Upper lobe of right lung (tissue), 1 donor: ENCODE results near the gene KCNH4. TPM values are rescaled to one million over a fixed set of nuclear protein-coding genes. Genes with fewer than 3 reads are reported as not detected.
A peak's percentile ranks its signal among the peaks of the same experiment; 100 is the strongest.

Experiments
- ATAC-seq: fragments of 200-7000 bp; cut with Tn5 transposase; one replicate; pipeline ENCODE4 v1.9.1; 2020; ENCODE audit warnings: mild to moderate bottlenecking, moderate library complexity
- DNase-seq: peaks from one replicate; pipeline ENCODE4 v3.0.0-alpha.2; 2020
- H3K27ac ChIP-seq: fragments of 200-600 bp; one replicate; pipeline ENCODE4 v1.8.0; 2022
- H3K27me3 ChIP-seq: fragments of 200-600 bp; one replicate; pipeline ENCODE4 v1.8.0; 2022; ENCODE audit warnings: mild to moderate bottlenecking
- H3K36me3 ChIP-seq: fragments of 200-600 bp; one replicate; pipeline ENCODE4 v1.8.0; 2022
- H3K4me1 ChIP-seq: fragments of 200-600 bp; one replicate; pipeline ENCODE4 v1.8.0; 2022
- H3K4me3 ChIP-seq: fragments of 200-600 bp; one replicate; pipeline ENCODE4 v1.8.0; 2022; ENCODE audit warnings: mild to moderate bottlenecking
- H3K9me3 ChIP-seq: fragments of 200-600 bp; one replicate; pipeline ENCODE4 v1.8.0; 2022
- CTCF ChIP-seq: fragments of 200-600 bp; IDR thresholded peaks from one replicate; pipeline ENCODE4 v1.8.0; 2022; ENCODE audit warnings: antibody characterized with exemption
- intact Hi-C: fragments of 100-400 bp; cut with DNase I; formaldehyde crosslinking; loops from one replicate; pipeline ENCODE4 v1.11.0; 2022
- total RNA-seq: library from RNA; stranded (reverse); fragmentation: NEBNext Ultra II Directional; extraction: Animal tissue kit (Norgen Biotek cat#: 25700); gene quantifications from one replicate; pipeline ENCODE4 v1.2.1, GENCODE V29; 2021
- donor health status: DM: no; HTN: yes; CAD: no; lungs with severe emphysema.

The KCNH4 gene
- total RNA-seq, 1 donor from 2014 or later, result 0.26 TPM

- H3K27ac ChIP-seq, result no peak overlapping the region
- no peak overlapping the region for H3K4me3 ChIP-seq
- H3K27me3 ChIP-seq, result peaks cover 21% of the 10 kb centered on the region
- DNase-seq (no peak), ATAC-seq (no peak)
- no peak for TF ChIP-seq CTCF
- peaks cover 29% of the 10 kb centered on the region for H3K4me1 ChIP-seq
- no peaks in the 10 kb centered on the region for H3K36me3 ChIP-seq
- intact Hi-C loops, result no loop called here
- no peaks in the 10 kb centered on the region for H3K9me3 ChIP-seq
Measured at GRCh38 chr17:42178817-42179216, 2.1 kb downstream of the KCNH4 start.

DNA sequence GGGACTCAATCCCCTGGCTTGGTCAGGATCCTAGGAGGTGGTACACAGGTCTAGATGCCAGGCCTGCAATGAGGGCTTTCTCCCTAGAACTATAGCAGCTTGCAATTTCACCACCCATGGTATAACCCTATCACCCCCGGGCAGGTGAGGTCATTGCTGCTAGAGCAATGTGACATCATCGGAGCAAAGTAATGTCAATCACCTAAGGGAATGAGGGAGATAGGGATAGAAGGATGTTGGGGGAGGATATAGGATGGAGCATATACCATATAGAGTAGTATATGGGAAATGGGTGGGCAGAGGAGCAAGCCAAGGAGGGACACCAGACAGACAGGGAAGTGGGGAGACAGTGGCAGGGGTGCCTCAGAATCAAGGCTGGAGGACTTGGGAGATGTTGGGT is 3.3 kb downstream of the KCNH4 start:
- no peak for TF ChIP-seq CTCF
- Histone ChIP-seq H3K36me3 (no peaks in the 10 kb centered on the region), H3K4me3 (no peak overlapping the region), H3K27me3 (peaks cover 21% of the 10 kb centered on the region), H3K27ac (no peak overlapping the region), H3K4me1 (peaks cover 18% of the 10 kb centered on the region), H3K9me3 (no peaks in the 10 kb centered on the region)
- DNase-seq (no peak), ATAC-seq (no peak)
- intact Hi-C loops, result no loop called here

- no peaks in the 10 kb centered on the region for H3K27me3 ChIP-seq
- no peaks in the 10 kb centered on the region for H3K36me3 ChIP-seq
- DNase-seq (no peak), ATAC-seq (no peak)
- H3K9me3 ChIP-seq, result no peaks in the 10 kb centered on the region
- H3K4me1 ChIP-seq, result peaks cover 5% of the 10 kb centered on the region
- H3K4me3 ChIP-seq, result no peak overlapping the region
- no peak overlapping the region for H3K27ac ChIP-seq
- intact Hi-C loops, result no loop called here
- TF ChIP-seq CTCF, result no peak
Measured at GRCh38 chr17:42174126-42174783, 6.7 kb downstream of the KCNH4 start.

GRCh38 chr17:42171831-42172230 is 9.1 kb downstream of the KCNH4 start:
- no peaks in the 10 kb centered on the region for H3K9me3 ChIP-seq
- no peak overlapping the region for H3K27ac ChIP-seq
- ATAC-seq (peak; percentile 21), DNase-seq (no peak)
- TF ChIP-seq CTCF, result no peak
- no peaks in the 10 kb centered on the region for H3K27me3 ChIP-seq
- no peak overlapping the region for H3K4me3 ChIP-seq
- H3K4me1 ChIP-seq, result no peaks in the 10 kb centered on the region
- intact Hi-C loops, result no loop called here
- no peaks in the 10 kb centered on the region for H3K36me3 ChIP-seq

- DNase-seq, result no peak
- no peak overlapping the region for H3K27ac ChIP-seq
- intact Hi-C loops, result no loop called here
- H3K4me3 ChIP-seq, result no peak overlapping the region
- H3K27me3 ChIP-seq, result no peaks in the 10 kb centered on the region
- H3K4me1 ChIP-seq, result no peaks in the 10 kb centered on the region
- no peak for ATAC-seq
- H3K9me3 ChIP-seq, result no peaks in the 10 kb centered on the region
- H3K36me3 ChIP-seq, result no peaks in the 10 kb centered on the region
- TF ChIP-seq CTCF, result no peak
Measured at GRCh38 chr17:42169351-42169750, 11.6 kb downstream of the KCNH4 start.

GRCh38 chr17:42167807-42168206 is 13.1 kb downstream of the KCNH4 start:
- no peaks in the 10 kb centered on the region for H3K27me3 ChIP-seq
- no peak overlapping the region for H3K27ac ChIP-seq
- no peaks in the 10 kb centered on the region for H3K36me3 ChIP-seq
- no peak overlapping the region for H3K4me3 ChIP-seq
- no peak for DNase-seq
- peak; percentile 49 for ATAC-seq
- intact Hi-C loops, result no loop called here
- H3K9me3 ChIP-seq, result no peaks in the 10 kb centered on the region
- no peaks in the 10 kb centered on the region for H3K4me1 ChIP-seq
- no peak for TF ChIP-seq CTCF
